GM12874 (cell line): ENCODE measurements around the gene RAB3IL1.

Experiments used
- TF ChIP-seq, protein P1 (sequence below): IDR thresholded peaks from 2 replicates; pipeline ENCODE4 v1.5.1; 2011; ENCODE audit warnings: low read depth, mild to moderate bottlenecking, control low read depth, low read length, moderate library complexity; ENCODE audit not compliant: insufficient read depth

The RAB3IL1 gene

DNA sequence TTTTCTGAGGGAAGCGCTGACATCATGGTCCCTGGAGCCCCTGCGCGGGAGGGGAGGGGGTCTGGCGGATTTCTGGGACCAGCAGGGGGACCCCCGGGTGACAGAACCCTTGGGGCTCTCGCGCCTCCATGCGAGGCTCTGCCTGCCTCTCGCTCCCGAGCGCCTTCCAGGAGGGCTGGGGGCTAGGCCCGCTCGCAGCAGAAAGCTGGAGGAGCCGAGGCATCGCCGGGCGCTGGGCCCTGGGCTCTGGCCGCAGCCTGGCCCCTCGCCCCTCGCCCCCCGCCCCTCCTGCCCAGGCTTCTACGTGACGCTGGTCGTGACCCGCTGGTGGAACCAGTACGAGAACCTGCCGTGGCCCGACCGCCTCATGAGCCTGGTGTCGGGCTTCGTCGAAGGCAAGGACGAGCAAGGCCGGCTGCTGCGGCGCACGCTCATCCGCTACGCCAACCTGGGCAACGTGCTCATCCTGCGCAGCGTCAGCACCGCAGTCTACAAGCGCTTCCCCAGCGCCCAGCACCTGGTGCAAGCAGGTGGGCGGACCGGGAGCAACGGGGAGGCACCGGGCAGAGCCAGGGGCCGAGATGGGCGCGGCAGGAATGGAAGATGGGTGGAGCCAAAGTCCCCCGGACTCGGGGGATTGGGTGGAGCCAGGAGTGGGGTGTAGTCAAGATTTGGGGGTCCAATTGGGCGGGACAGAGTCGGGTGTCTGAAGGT is 38.2 kb upstream of the RAB3IL1 start:
- TF ChIP-seq, protein P1, sequence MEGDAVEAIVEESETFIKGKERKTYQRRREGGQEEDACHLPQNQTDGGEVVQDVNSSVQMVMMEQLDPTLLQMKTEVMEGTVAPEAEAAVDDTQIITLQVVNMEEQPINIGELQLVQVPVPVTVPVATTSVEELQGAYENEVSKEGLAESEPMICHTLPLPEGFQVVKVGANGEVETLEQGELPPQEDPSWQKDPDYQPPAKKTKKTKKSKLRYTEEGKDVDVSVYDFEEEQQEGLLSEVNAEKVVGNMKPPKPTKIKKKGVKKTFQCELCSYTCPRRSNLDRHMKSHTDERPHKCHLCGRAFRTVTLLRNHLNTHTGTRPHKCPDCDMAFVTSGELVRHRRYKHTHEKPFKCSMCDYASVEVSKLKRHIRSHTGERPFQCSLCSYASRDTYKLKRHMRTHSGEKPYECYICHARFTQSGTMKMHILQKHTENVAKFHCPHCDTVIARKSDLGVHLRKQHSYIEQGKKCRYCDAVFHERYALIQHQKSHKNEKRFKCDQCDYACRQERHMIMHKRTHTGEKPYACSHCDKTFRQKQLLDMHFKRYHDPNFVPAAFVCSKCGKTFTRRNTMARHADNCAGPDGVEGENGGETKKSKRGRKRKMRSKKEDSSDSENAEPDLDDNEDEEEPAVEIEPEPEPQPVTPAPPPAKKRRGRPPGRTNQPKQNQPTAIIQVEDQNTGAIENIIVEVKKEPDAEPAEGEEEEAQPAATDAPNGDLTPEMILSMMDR = no peak

DNA sequence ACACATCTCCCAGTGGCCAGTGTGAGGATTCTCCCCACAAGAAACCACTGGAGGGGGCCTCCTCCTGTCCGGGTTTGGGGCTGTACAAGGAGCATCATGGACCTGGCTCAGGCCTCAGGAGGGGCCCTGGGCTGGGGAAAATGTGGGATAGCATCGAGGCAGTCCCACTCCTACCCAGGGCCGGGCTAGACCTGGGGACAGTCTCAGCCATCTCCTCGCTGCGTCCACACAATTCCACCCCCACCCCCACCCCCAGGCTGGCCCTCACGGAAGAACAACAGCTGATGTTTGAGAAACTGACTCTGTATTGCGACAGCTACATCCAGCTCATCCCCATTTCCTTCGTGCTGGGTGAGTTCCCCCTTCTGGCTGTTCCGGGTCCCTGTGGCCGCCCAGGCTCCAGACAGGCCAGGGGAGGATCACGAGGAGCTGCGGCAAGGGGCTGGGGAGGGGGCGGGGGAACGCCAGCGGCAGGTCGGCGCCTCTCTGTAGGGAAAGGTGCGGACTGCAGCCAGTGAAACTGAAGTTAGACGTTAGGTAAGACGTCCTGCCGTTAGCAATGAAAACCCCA is 37.6 kb upstream of the RAB3IL1 start:
- TF ChIP-seq, protein P1 = no peak

- TF ChIP-seq, protein P1 = no peak
These were observed 36.9 kb upstream of the RAB3IL1 start for GRCh38 chr11:61954106-61954850.

- TF ChIP-seq, protein P1 = no peak
These were observed 35.5 kb upstream of the RAB3IL1 start for GRCh38 chr11:61952882-61953281.

DNA sequence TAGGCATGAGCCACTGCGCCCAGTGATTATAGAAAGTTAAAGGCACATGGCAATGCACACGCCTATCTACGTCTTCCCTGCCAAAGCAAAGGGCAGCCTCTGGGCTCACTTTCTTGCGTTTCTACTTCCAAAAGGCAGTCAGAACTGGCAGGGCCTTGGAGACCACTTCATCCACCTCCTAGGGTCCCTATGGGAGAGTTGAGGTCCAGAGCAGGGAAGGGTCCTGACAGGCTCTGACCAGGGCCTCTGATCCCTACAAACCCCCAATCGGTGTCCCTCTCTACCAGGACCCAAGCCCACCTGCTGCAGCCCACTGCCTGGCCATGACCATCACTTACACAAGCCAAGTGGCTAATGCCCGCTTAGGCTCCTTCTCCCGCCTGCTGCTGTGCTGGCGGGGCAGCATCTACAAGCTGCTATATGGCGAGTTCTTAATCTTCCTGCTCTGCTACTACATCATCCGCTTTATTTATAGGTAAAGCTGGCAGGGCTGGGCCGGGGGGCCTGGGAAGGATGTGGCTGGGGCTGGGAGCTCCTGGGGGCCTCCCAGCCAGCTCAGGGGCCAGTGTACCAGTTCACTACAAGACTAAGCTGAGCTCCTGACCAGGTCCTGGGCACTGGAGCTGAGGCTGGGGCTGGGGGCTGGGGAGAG is 34.2 kb upstream of the RAB3IL1 start:
- TF ChIP-seq, protein P1 = no peak

DNA sequence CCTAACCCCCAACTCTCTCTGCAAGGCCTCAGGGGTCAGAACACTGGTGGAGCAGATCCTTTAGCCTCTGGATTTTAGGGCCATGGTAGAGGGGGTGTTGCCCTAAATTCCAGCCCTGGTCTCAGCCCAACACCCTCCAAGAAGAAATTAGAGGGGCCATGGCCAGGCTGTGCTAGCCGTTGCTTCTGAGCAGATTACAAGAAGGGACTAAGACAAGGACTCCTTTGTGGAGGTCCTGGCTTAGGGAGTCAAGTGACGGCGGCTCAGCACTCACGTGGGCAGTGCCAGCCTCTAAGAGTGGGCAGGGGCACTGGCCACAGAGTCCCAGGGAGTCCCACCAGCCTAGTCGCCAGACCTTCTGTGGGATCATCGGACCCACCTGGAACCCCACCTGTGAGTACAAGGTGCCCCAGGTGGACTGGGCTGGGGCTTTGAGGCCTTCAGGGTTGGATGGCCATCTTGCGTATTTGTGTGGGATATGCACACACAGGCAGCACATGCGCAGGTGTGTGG is 32.7 kb upstream of the RAB3IL1 start, which contains the start of gene BEST1:
TSS of gene BEST1 (plus strand) at position 317 of the 513 bp plus-strand sequence. CDS start 1,456 bp downstream, outside the sequence.
- TF ChIP-seq, protein P1 = no peak
